ENCODE results near the gene PDIK1L.

DNA sequence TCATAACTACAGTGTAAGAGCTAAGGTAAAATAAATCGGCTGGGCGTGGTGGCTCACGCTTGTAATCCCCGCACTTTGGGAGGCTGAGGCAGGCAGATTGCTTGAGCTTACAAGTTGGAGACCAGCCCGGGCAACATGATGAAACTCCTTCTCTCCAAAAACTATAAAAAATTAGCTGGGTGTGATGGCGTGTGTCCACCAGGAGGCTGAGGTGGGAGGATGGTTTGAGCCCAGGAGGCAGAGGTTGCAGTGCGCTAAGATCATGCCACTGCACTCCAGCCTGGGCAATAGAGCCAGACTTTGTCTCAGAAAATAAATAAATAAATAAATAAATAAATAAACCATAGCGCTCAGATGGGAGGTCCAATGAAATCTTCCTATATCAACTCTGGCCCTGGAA, 30.5 kb downstream of the PDIK1L start:
- TF ChIP-seq, protein P1, sequence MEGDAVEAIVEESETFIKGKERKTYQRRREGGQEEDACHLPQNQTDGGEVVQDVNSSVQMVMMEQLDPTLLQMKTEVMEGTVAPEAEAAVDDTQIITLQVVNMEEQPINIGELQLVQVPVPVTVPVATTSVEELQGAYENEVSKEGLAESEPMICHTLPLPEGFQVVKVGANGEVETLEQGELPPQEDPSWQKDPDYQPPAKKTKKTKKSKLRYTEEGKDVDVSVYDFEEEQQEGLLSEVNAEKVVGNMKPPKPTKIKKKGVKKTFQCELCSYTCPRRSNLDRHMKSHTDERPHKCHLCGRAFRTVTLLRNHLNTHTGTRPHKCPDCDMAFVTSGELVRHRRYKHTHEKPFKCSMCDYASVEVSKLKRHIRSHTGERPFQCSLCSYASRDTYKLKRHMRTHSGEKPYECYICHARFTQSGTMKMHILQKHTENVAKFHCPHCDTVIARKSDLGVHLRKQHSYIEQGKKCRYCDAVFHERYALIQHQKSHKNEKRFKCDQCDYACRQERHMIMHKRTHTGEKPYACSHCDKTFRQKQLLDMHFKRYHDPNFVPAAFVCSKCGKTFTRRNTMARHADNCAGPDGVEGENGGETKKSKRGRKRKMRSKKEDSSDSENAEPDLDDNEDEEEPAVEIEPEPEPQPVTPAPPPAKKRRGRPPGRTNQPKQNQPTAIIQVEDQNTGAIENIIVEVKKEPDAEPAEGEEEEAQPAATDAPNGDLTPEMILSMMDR (tag by site-specific recombination; IDR thresholded peaks at IDR 0.05), result no peak
- TF ChIP-seq GFI1B (tag by site-specific recombination; IDR thresholded peaks at IDR 0.05) (no peak), KLF8 (tag by site-specific recombination; IDR thresholded peaks at IDR 0.05) (no peak), ZNF146 (tag by site-specific recombination; IDR thresholded peaks at IDR 0.05) (no peak), ZNF274 (IDR thresholded peaks at IDR 0.05; ENCODE audit: low read length) (no peak), ZNF274 (tag by site-specific recombination; IDR thresholded peaks at IDR 0.05; ENCODE audit: borderline replicate concordance) (no peak), YY1 (tag by site-specific recombination; IDR thresholded peaks at IDR 0.05) (no peak), ZNF555 (tag by site-specific recombination; conservative IDR thresholded peaks at IDR 0.05) (no peak), ZNF785 (tag by site-specific recombination; IDR thresholded peaks at IDR 0.05) (no peak), ZNF426 (tag by site-specific recombination; IDR thresholded peaks at IDR 0.05) (no peak), ZSCAN30 (tag by site-specific recombination; IDR thresholded peaks at IDR 0.05) (no peak), MYNN (tag by site-specific recombination; IDR thresholded peaks at IDR 0.05; ENCODE audit: borderline replicate concordance) (no peak)
- TF ChIP-seq, protein P2, sequence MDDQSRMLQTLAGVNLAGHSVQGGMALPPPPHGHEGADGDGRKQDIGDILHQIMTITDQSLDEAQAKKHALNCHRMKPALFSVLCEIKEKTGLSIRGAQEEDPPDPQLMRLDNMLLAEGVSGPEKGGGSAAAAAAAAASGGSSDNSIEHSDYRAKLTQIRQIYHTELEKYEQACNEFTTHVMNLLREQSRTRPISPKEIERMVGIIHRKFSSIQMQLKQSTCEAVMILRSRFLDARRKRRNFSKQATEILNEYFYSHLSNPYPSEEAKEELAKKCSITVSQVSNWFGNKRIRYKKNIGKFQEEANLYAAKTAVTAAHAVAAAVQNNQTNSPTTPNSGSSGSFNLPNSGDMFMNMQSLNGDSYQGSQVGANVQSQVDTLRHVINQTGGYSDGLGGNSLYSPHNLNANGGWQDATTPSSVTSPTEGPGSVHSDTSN (CRISPR knock-in tag; IDR thresholded peaks at IDR 0.05), result no peak
- TF ChIP-seq, protein P3, sequence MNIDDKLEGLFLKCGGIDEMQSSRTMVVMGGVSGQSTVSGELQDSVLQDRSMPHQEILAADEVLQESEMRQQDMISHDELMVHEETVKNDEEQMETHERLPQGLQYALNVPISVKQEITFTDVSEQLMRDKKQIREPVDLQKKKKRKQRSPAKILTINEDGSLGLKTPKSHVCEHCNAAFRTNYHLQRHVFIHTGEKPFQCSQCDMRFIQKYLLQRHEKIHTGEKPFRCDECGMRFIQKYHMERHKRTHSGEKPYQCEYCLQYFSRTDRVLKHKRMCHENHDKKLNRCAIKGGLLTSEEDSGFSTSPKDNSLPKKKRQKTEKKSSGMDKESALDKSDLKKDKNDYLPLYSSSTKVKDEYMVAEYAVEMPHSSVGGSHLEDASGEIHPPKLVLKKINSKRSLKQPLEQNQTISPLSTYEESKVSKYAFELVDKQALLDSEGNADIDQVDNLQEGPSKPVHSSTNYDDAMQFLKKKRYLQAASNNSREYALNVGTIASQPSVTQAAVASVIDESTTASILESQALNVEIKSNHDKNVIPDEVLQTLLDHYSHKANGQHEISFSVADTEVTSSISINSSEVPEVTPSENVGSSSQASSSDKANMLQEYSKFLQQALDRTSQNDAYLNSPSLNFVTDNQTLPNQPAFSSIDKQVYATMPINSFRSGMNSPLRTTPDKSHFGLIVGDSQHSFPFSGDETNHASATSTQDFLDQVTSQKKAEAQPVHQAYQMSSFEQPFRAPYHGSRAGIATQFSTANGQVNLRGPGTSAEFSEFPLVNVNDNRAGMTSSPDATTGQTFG (tag by site-specific recombination; IDR thresholded peaks at IDR 0.05; ENCODE audit: borderline replicate concordance), result no peak
- TF ChIP-seq, protein P4, sequence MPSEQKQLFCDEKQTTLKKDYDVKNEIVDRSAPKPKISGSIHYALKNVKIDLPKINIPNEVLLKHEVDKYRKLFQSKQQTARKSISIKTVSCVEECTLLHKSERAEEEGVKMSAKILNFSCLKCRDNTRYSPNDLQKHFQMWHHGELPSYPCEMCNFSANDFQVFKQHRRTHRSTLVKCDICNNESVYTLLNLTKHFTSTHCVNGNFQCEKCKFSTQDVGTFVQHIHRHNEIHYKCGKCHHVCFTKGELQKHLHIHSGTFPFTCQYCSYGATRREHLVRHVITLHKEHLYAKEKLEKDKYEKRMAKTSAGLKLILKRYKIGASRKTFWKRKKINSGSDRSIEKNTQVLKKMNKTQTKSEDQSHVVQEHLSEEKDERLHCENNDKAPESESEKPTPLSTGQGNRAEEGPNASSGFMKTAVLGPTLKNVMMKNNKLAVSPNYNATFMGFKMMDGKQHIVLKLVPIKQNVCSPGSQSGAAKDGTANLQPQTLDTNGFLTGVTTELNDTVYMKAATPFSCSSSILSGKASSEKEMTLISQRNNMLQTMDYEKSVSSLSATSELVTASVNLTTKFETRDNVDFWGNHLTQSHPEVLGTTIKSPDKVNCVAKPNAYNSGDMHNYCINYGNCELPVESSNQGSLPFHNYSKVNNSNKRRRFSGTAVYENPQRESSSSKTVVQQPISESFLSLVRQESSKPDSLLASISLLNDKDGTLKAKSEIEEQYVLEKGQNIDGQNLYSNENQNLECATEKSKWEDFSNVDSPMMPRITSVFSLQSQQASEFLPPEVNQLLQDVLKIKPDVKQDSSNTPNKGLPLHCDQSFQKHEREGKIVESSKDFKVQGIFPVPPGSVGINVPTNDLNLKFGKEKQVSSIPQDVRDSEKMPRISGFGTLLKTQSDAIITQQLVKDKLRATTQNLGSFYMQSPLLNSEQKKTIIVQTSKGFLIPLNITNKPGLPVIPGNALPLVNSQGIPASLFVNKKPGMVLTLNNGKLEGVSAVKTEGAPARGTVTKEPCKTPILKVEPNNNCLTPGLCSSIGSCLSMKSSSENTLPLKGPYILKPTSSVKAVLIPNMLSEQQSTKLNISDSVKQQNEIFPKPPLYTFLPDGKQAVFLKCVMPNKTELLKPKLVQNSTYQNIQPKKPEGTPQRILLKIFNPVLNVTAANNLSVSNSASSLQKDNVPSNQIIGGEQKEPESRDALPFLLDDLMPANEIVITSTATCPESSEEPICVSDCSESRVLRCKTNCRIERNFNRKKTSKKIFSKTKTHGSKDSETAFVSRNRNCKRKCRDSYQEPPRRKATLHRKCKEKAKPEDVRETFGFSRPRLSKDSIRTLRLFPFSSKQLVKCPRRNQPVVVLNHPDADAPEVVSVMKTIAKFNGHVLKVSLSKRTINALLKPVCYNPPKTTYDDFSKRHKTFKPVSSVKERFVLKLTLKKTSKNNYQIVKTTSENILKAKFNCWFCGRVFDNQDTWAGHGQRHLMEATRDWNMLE (tag by site-specific recombination; conservative IDR thresholded peaks at IDR 0.05; ENCODE audit: low read depth), result no peak

Data from HEK293 (cell line).